Measurements from ENCODE around the gene COMMD2.

The COMMD2 gene

GRCh38 chr3:149753717-149754116, 1.4 kb upstream of the COMMD2 start:
- DNase-seq = no peak

- DNase-seq = no peak
These were observed 473 bp upstream of the COMMD2 start for GRCh38 chr3:149752788-149753136.

DNA sequence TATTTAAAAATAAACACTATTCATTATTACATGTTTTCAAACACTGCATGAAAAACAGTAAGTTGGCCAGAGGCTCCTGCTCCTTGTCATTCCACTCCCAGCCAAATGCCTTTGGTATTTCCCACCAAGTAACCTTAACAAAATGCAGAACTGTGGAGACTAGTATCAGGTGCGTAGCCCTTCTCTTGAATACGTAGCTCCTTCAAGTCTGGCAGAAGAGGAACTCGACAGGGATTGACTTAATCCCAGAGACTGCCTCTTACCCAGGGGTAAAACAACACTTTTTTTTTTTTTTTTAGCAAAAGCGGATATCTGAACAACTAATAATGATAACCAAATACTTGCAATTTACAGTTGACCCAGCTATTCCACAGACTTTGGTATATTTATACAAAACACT, 738 bp downstream of the COMMD2 start:
- no peak for DNase-seq

GRCh38 chr3:149744606-149745005, 7.7 kb downstream of the COMMD2 start:
- no peak for DNase-seq

DNA sequence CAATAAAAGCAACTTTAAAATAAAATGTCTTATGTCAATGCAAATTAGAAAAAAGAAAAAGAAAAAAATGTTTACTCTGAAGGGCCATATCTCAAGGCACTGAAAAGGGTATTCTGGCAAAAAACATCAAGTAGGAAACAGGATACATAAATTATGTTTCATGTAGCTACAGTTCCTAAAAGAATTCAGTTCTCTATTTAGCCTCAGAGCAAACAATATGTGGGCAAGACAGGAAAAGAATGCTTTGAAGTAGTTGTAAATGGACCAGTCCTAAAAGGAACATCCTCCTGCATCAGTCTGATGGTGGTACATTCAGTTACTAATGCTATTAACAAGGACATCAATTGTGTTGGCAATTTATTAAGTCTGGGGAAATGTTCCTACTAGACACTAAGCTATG, 8.1 kb downstream of the COMMD2 start:
- DNase-seq = no peak

GRCh38 chr3:149739396-149739795, 12.9 kb downstream of the COMMD2 start:
- DNase-seq = no peak

GRCh38 chr3:149738876-149739275, 13.4 kb downstream of the COMMD2 start:
- no peak for DNase-seq

GRCh38 chr3:149736953-149737205, 15.4 kb downstream of the COMMD2 start:
- DNase-seq = no peak

DNA sequence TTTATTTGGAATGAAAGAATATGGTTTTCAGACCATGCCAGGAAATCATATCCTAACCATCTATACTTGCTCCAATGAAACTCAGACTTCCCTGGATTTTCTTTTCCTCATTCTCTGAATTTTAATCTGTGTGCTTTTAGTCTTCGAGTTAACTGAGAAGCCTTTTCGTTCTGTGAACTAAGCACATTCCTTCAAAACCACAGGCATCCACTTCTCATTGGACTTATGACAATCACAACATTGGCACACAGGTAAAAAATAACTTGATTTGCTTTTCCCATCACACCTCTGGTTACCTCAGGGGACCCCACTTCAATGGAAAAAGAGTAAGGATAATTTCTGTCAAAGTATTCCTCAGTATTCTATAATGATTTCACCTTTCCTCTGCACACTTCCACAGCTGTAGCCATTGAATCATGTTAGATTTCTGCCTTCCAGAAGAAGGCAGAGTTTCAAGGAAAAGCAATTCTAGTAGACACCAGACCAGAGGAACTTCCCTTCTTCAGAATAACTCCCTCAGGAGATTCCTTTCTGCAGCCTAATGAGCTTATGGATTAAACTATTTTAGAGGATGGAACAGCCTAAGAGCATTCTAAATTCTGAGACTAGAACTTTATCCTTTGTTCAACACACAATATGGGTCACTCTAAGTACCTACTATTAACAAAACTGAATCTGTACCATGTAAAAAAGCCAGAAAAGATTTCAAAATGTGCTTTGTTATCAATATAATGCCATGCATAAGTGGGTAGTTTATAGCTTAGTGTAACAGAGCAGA, 15.9 kb downstream of the COMMD2 start:
- DNase-seq = no peak

GRCh38 chr3:149732234-149732633, 20.1 kb downstream of the COMMD2 start:
- DNase-seq = no peak

DNA sequence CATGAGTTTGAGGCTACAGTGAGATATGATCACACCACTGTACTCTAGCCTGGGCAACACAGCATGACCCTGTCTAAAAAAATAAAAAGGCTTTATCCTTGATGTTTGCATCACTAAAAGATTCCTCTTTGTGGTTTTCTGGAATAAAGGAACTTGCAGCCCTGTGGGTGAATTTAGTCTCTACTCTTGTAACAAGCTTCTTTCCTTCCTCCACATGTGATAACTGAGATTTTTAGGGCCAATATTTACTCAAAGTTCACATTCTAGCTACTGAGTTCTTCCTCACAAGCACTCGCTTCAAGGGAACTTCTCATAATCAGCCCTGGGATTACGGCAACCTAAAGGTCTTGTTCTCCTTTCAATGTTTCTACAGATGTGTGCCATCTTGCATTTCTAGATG, 24.6 kb downstream of the COMMD2 start:
- DNase-seq = no peak

DNA sequence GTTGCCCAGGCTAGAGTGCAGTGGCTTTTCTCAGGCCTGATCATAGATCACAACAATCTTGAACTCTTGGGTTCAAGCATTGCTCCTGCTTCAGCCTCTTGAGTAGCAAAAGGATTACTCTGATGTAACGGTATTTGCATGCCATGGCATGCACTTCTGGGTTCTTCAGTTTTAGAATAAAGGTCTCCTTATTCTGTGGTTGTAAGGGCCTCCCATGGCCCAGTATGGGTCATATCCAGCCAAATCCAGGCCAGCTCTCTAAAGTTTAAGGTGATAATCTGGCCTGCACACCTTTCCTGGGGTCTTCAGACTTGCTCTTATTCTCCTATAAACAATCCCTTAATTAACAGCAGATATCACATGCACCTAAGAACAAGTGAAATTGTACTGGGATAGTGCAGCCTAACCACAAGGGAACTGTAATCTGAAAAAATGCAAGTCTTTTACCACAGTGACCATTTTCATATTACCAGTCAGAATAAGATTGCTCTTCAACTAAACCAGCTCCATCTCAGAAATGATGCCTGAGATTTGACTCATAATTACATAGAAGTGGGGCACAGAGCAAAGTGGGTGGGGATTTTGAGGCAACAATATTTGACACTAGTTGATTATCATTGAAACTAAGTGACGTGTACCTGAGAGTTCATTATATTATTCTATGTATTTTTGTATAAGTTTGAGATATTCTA, 25.4 kb downstream of the COMMD2 start:
- no peak for DNase-seq

- DNase-seq = no peak
These were observed 28.5 kb downstream of the COMMD2 start for GRCh38 chr3:149723781-149724180.

- DNase-seq = no peak
These were observed 31.4 kb downstream of the COMMD2 start for GRCh38 chr3:149720918-149721317.

DNA sequence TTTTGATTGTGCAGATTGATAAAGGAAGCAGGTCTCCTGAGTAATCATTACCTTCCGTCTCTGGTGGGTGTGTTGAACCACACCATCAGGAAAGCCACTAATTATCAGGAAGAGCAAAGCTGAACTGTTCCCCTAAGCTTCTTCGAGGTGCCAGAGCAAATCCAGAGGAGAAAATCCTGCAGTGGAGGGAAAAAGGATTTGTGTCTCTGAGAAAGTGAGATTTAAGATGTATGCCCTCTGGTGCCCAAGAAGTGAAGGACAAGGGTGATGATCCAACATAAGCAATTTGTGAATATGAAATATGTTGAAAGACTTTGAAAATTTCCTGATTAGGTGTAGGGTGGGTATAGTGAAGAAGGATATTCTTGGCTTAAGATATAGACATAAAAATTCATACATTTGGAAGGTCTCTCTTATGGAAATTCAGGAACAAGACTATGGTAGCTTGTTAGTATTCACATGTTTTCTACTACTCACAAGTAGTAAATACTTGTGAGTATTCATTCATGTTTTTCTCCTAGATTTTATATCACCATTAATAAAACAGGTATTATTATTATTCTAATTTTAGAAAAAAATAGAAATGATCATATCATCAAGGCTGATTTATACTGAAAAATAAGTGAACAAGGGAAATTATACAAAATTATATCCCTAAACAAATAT, 34.8 kb downstream of the COMMD2 start:
- peak; percentile 2 for DNase-seq

- no peak for DNase-seq
These were observed 35.3 kb downstream of the COMMD2 start for GRCh38 chr3:149716984-149717383.

DNA sequence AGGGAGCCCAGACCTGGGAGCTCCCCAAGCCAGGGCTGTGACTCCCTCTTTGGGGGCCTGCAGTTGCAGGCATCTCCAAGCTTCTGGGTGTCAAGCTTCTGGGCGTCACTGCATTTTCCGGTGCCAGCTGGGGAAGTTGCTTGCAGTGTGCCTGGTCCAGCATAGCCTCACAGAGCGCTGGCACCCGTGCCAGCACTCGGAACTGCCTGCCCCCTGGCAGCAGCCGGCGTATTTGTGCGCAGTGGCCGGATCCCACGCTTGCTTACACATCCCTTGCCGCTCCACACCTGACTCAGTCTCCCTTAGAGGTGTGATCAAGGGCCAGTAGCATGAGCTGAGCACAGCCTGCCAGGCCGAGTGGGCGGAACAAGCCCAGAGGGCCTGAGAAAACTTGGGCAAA, 37.0 kb downstream of the COMMD2 start:
- no peak for DNase-seq

DNA sequence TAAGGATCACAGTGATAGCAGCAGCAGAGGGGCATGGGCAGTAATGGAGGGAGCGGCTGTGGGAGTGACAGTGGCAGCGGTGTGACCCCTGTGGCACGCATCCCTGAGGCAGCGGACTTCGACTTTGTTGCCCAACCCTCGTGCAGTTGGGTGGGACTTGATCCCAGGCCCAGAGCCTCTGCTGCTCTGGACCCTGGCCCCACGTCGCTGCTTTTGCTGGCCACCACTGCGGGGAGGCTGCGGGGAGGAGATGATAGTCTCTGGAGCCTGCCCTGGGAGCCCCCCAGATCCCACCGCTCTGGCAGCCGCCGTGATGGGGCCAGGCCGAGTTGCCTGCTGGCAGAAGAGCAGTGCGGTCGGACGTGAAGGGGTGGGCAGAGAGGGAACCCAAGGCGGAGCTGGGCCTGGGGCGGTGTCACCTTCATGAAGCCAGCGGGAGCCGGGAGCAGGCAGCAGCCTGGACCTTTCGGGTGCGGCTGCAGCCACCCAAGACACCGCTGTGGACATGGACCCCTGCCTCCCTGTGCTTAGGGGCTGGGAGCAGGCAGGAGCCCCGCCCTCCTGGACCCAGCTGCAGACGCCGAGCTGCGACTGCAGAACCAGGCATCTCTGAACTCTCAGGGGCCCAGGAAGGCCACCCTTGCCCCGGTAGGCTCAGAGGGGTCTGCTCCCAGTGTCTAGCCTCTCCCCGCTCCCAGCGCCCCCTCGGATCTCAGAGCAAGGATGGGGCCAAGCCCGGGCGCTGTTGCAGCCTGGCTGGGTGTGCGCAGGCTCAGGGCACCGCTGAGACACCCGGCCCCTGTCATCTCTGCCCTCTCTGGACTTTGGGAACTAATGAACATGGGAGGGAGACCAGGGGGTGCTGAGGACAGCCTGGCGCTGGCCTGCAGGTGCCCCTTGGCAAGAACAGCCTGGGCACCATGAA, 38.3 kb downstream of the COMMD2 start:
- no peak for DNase-seq

- no peak for DNase-seq
These were observed 45.4 kb downstream of the COMMD2 start for GRCh38 chr3:149706905-149707304.

DNA sequence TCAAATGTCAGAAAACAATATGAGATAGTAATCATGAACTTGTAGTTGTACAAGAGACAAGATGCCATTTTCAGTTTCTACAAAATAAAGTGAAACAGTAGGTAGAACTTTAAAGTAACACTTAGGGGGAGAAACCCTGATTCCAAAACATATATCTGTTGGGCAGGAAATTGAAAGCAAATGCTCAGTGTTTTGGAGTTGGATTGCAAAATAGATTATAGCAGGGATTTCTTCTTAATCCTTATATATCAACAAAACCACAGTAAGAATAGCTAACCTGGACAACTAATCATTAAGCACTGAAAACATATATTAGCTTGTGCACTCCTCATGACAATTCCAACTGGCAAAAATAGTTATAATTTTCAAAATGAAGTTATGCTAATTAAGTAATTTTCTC, 46.9 kb downstream of the COMMD2 start:
- no peak for DNase-seq

GRCh38 chr3:149703466-149703865, 48.8 kb downstream of the COMMD2 start:
- no peak for DNase-seq

DNA sequence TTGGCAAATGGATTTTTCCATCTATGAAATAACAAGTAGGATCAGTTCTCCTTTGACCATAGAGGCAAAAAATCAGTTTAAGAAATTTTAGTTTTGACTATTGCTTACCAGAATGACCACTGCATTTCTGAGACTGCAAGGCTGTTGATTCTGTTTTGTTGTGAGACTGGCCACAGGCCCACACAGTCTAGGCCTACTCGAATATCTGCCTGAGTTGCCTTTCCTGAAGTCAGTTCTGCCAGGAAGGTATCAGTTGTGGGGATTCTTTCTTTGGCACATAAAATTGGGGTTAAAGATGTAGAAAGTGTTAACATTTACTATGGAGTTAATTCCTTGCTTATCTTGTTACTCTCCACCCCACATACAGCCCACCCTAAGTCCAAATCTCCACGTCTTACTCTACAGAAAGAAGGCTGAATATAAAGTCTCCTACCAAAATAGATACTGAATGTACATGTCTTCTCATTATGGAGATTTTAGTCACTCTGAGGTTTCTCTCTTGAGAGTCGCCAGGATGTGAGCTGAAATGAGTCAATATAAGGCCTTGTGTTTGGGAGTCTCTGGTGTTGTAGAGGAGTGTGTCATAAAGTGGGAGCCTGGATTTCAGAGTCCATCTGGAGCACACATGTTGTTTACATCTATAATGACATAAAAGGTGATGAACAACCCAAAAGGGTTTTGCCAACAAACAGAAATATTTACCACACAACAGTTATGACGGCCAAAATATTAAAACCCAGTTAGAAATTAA, 49.4 kb downstream of the COMMD2 start:
- no peak for DNase-seq

- no peak for DNase-seq
These were observed 50.3 kb downstream of the COMMD2 start for GRCh38 chr3:149701977-149702350.

Data from activated T-cell treated with anti-CD3 and anti-CD28 coated beads for 4 hours (primary cell).